GM03348 (cell line): ENCODE results near the gene ZNF611.
A peak's percentile ranks its signal among the peaks of the same experiment; 100 is the strongest.
"Not testable (repeated sequence)": the region's sequence is repeated elsewhere in the genome, so short reads cannot be mapped to it uniquely, and the experiment has no call there.

Experiments
- DNase-seq: peaks from one replicate; pipeline ENCODE4 v3.0.0; 2012; ENCODE audit warnings: low spot score

ZNF611 gene

GRCh38 chr19:52734893-52735661 is at the start of gene ZNF611:
TSS of gene ZNF611 (minus strand) at chr19:52735044. CDS start at chr19:52715894, 19,150 bp downstream.
- DNase-seq, result peak; percentile 98

GRCh38 chr19:52782864-52783263 is 48.0 kb upstream of the ZNF611 start:
- not testable (repeated sequence) for DNase-seq

GRCh38 chr19:52778811-52779210 is 44.0 kb upstream of the ZNF611 start:
- DNase-seq, result no peak

GRCh38 chr19:52756447-52756846 is 21.6 kb upstream of the ZNF611 start:
- not testable (repeated sequence) for DNase-seq

- no peak for DNase-seq
Measured at GRCh38 chr19:52749780-52750179, 14.9 kb upstream of the ZNF611 start.

GRCh38 chr19:52748336-52748950 is 13.6 kb upstream of the ZNF611 start:
- DNase-seq, result peak; percentile 52

- not testable (repeated sequence) for DNase-seq
Measured at GRCh38 chr19:52745919-52746318, 11.1 kb upstream of the ZNF611 start.

GRCh38 chr19:52743091-52743490 is 8.2 kb upstream of the ZNF611 start:
- no peak for DNase-seq

- DNase-seq, result no peak
Measured at GRCh38 chr19:52742516-52742915, 7.7 kb upstream of the ZNF611 start.

- no peak for DNase-seq
Measured at GRCh38 chr19:52741951-52742485, 7.2 kb upstream of the ZNF611 start.

- not testable (repeated sequence) for DNase-seq
Measured at GRCh38 chr19:52741371-52741770, 6.5 kb upstream of the ZNF611 start.

GRCh38 chr19:52739576-52739975 is 4.7 kb upstream of the ZNF611 start:
- DNase-seq, result no peak

GRCh38 chr19:52735734-52736133 is 890 bp upstream of the ZNF611 start:
- DNase-seq, result peak; percentile 17

- DNase-seq, result peak; percentile 44
Measured at GRCh38 chr19:52734331-52734892, 432 bp downstream of the ZNF611 start.

GRCh38 chr19:52726051-52726450 is 8.8 kb downstream of the ZNF611 start:
- not testable (repeated sequence) for DNase-seq

- DNase-seq, result no peak
Measured at GRCh38 chr19:52725528-52725961, 9.3 kb downstream of the ZNF611 start.

GRCh38 chr19:52724701-52725514 is 9.9 kb downstream of the ZNF611 start:
- no peak for DNase-seq

- DNase-seq, result not testable (repeated sequence)
Measured at GRCh38 chr19:52723907-52724598, 10.8 kb downstream of the ZNF611 start.

GRCh38 chr19:52722062-52723003 is 12.5 kb downstream of the ZNF611 start:
- DNase-seq, result peak; percentile 76

- not testable (repeated sequence) for DNase-seq
Measured at GRCh38 chr19:52720541-52720940, 14.3 kb downstream of the ZNF611 start.
